ENCODE results near the gene IGSF23. TPM values are rescaled to one million over a fixed set of nuclear protein-coding genes. Genes with fewer than 3 reads are reported as not detected.

Gene IGSF23
- total RNA-seq, 1 donor from 2014 or later: not detected

DNA sequence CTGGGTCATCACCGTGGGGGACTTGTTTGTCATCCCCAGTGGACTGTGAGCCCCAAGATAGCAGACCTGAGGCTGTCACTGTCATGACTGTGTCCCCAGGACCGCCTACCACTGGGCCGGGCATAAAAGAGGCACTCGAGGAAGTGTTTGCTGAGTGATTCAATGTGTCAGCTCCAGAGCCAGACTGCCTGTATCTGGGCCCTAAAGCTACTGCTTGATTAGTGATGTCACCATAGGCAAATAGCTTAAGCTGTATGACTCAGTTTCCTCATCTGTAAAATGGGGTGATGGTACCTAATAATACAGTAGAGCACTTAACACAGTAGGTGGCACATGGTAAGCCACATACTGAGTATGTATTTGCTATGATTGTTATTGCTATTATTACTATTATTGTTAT lies 46.7 kb downstream of the IGSF23 start:
- H3K4me3 Mint-ChIP-seq: no peak overlapping the region
- CTCF ChIA-PET: no interaction called here
- DNase-seq (no peak), ATAC-seq (ENCODE audit: low read depth) (no peak)
- peaks cover 6% of the 10 kb centered on the region for H3K4me1 Mint-ChIP-seq
- H3K27me3 Mint-ChIP-seq: peaks cover 2% of the 10 kb centered on the region
- H3K9me3 Mint-ChIP-seq: no peaks in the 10 kb centered on the region
- no peaks in the 10 kb centered on the region for H3K36me3 Mint-ChIP-seq (ENCODE audit: low read depth)
- TF ChIP-seq, protein P1, sequence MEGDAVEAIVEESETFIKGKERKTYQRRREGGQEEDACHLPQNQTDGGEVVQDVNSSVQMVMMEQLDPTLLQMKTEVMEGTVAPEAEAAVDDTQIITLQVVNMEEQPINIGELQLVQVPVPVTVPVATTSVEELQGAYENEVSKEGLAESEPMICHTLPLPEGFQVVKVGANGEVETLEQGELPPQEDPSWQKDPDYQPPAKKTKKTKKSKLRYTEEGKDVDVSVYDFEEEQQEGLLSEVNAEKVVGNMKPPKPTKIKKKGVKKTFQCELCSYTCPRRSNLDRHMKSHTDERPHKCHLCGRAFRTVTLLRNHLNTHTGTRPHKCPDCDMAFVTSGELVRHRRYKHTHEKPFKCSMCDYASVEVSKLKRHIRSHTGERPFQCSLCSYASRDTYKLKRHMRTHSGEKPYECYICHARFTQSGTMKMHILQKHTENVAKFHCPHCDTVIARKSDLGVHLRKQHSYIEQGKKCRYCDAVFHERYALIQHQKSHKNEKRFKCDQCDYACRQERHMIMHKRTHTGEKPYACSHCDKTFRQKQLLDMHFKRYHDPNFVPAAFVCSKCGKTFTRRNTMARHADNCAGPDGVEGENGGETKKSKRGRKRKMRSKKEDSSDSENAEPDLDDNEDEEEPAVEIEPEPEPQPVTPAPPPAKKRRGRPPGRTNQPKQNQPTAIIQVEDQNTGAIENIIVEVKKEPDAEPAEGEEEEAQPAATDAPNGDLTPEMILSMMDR (IDR thresholded peaks at IDR 0.05): no peak
- POLR2A ChIA-PET: no interaction called here
- intact Hi-C loops (cut with micrococcal nuclease): no loop called here
- no peak overlapping the region for H3K27ac Mint-ChIP-seq

DNA sequence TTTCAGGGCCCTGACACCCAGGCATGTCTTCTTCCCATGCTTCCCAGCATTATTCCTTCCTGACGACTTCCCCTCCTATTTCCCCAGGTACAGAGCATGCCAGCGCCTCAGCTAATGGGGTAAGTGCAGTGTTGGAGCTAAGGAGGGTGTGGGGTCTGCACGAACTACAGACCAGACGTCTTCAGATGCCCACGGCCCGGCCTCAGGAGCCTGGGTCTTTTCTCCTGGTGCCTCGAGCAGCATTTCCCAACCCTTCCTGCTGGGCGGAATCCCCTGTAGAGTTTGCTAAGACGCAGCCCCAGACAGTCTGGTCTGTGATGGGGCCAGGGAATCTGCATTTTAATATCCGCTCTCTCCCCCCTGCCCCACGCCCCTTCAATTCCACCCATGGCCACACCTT lies 47.8 kb downstream of the IGSF23 start:
- intact Hi-C loops (cut with micrococcal nuclease): no loop called here
- TF ChIP-seq, protein P1 (IDR thresholded peaks at IDR 0.05): no peak
- ATAC-seq (ENCODE audit: low read depth) (no peak), DNase-seq (no peak)
- H3K4me1 Mint-ChIP-seq: peaks cover 6% of the 10 kb centered on the region
- CTCF ChIA-PET: no interaction called here
- POLR2A ChIA-PET: no interaction called here
- no peaks in the 10 kb centered on the region for H3K9me3 Mint-ChIP-seq
- no peaks in the 10 kb centered on the region for H3K36me3 Mint-ChIP-seq (ENCODE audit: low read depth)
- H3K27ac Mint-ChIP-seq: no peak overlapping the region
- no peak overlapping the region for H3K4me3 Mint-ChIP-seq
- H3K27me3 Mint-ChIP-seq: peaks cover 2% of the 10 kb centered on the region

DNA sequence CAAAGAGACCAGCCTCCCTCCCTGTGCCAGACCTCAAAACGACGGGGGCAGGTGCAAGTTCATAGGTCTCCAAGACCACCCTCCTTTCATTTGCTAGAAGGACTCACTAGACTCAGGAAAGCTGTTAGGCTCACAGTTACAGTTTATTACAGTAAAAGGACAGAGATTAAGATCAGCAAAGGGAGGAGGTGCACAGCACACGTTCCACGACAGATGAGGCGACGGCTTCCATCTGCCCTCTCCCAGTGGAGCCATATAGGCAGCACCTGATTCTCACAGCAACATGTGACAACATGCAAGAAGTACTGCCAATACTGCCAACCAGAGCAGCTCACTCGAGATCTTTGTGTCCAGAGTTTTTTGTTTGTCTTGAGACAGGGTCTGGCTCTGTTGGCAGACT lies 48.5 kb downstream of the IGSF23 start:
- Mint-ChIP-seq H3K4me3 (no peak overlapping the region), H3K4me1 (peaks cover 5% of the 10 kb centered on the region), H3K9me3 (no peaks in the 10 kb centered on the region), H3K27me3 (peaks cover 2% of the 10 kb centered on the region), H3K27ac (no peak overlapping the region), H3K36me3 (ENCODE audit: low read depth) (no peaks in the 10 kb centered on the region)
- POLR2A ChIA-PET: no interaction called here
- DNase-seq: no peak
- intact Hi-C loops (cut with micrococcal nuclease): no loop called here
- TF ChIP-seq, protein P1 (IDR thresholded peaks at IDR 0.05): no peak
- no peak for ATAC-seq (ENCODE audit: low read depth)
- CTCF ChIA-PET: no interaction called here

DNA sequence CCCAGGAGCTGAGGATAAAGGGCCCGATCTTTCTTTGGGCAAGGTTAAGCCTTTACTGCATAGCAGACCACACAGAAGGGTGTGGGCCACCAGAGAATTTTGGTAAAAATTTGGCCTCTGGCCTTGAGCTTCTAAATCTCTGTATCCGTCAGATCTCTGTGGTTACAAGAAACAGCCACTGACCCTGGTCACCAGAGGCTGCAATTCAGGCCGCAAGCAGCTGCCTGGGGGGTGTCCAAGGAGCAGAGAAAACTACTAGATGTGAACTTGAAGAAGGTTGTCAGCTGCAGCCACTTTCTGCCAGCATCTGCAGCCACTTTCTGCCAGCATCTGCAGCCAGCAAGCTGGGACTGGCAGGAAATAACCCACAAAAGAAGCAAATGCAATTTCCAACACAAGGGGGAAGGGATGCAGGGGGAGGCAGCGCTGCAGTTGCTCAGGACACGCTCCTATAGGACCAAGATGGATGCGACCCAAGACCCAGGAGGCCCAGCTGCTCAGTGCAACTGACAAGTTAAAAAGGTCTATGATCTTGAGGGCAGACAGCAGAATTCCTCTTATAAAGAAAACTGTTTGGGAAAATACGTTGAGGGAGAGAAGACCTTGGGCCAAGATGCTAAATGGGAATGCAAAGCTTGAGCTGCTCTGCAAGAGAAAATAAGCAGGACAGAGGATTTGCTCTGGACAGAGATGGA lies 49.5 kb downstream of the IGSF23 start:
- TF ChIP-seq, protein P1 (IDR thresholded peaks at IDR 0.05): no peak
- Mint-ChIP-seq H3K27me3 (peaks cover 2% of the 10 kb centered on the region), H3K9me3 (no peaks in the 10 kb centered on the region), H3K4me3 (no peak overlapping the region), H3K36me3 (ENCODE audit: low read depth) (no peaks in the 10 kb centered on the region), H3K4me1 (no peaks in the 10 kb centered on the region), H3K27ac (no peak overlapping the region)
- intact Hi-C loops (cut with micrococcal nuclease): no loop called here
- DNase-seq (no peak), ATAC-seq (ENCODE audit: low read depth) (no peak)
- CTCF ChIA-PET: interaction anchor here (1.3 kb wide), 1 partner anchor 8 kb away, joined by 5 read pairs; no protein-coding TSS in a partner anchor
- POLR2A ChIA-PET: no interaction called here

DNA sequence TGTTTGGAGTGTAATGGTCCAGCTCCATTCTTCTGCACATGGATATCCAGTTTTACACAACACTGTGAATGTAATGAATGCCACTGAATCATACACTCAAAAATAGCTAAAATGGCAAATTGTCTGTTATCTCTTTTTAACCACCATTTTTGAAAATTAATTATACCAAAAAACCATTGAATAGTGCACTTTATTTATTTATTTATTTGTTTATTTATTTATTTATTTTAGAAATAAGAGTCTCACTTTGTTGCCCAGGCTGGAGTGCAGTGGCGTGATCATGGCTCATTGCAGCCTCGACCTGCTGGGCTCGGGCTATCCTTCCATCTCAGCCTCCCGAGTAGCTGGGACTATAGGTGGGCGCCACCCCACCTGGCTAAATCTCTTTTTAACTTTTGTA lies 50.6 kb downstream of the IGSF23 start:
- Mint-ChIP-seq H3K27me3 (peaks cover 2% of the 10 kb centered on the region), H3K4me3 (no peak overlapping the region), H3K9me3 (no peaks in the 10 kb centered on the region), H3K27ac (no peak overlapping the region), H3K36me3 (ENCODE audit: low read depth) (no peaks in the 10 kb centered on the region), H3K4me1 (no peaks in the 10 kb centered on the region)
- ATAC-seq (ENCODE audit: low read depth): no peak
- CTCF ChIA-PET: no interaction called here
- POLR2A ChIA-PET: no interaction called here
- TF ChIP-seq, protein P1 (IDR thresholded peaks at IDR 0.05): no peak
- DNase-seq: no peak
- intact Hi-C loops (cut with micrococcal nuclease): no loop called here

Measured in activated B cell treated with CpG ODN at 0.5 μM for 24 hours (primary cell).